HepG2 (cell line): ENCODE data around the gene NR2F1.

ENCODE experiments used
- AGO1 ChIP-seq: fragments of 200-400 bp; formaldehyde crosslinking; IDR thresholded peaks from 2 replicates; pipeline ENCODE4 v1.6.1; 2017; ENCODE audit warnings: mild to moderate bottlenecking, low read depth, low read length, moderate library complexity; ENCODE audit not compliant: poor library complexity, severe bottlenecking
- CTCF ChIP-seq: sonication (generic); formaldehyde crosslinking; IDR thresholded peaks from 2 replicates; pipeline ENCODE4 v1.5.0; 2020; ENCODE audit warnings: mild to moderate bottlenecking, missing genetic modification reagents, moderate library complexity
- KDM1A ChIP-seq: IDR thresholded peaks from 2 replicates; pipeline ENCODE4 v1.6.1; 2016; ENCODE audit warnings: missing compliant biosample characterization
- NCOR1 ChIP-seq: fragments of 200-600 bp; sonication (generic); IDR thresholded peaks from 2 replicates; pipeline ENCODE4 v1.7.0; 2017; ENCODE audit warnings: antibody characterized with exemption, low read length, borderline replicate concordance
- NFATC3 ChIP-seq: sonication (generic); formaldehyde crosslinking; IDR thresholded peaks from 2 replicates; pipeline ENCODE4 v1.5.1; 2020; ENCODE audit warnings: mild to moderate bottlenecking, missing genetic modification reagents
- POGZ ChIP-seq: sonication (generic); formaldehyde crosslinking; IDR thresholded peaks from 2 replicates; pipeline ENCODE4 v1.4.0; 2020; ENCODE audit warnings: mild to moderate bottlenecking, missing genetic modification reagents
- POLR2AphosphoS5 ChIP-seq: IDR thresholded peaks from 2 replicates; pipeline ENCODE4 v1.6.1; 2012; ENCODE audit warnings: low read depth, low read length
- REPIN1 ChIP-seq: sonication (generic); formaldehyde crosslinking; IDR thresholded peaks from 2 replicates; pipeline ENCODE4 v1.8.0; 2022; ENCODE audit warnings: missing genetic modification reagents, low read depth, mild to moderate bottlenecking, borderline replicate concordance
- TP53 ChIP-seq: sonication (generic); formaldehyde crosslinking; conservative IDR thresholded peaks from 2 replicates; pipeline ENCODE4 v1.4.0; 2020; ENCODE audit warnings: missing genetic modification reagents
- U2AF2 ChIP-seq: fragments of 200-400 bp; formaldehyde crosslinking; IDR thresholded peaks from 2 replicates; pipeline ENCODE4 v1.6.1; 2017; ENCODE audit warnings: low read depth, mild to moderate bottlenecking, low read length
- ZNF503 ChIP-seq: sonication (generic); formaldehyde crosslinking; IDR thresholded peaks from 2 replicates; pipeline ENCODE4 v1.4.0; 2020; ENCODE audit warnings: missing genetic modification reagents

GRCh38 chr5:93570294-93571113, 12.5 kb upstream of the NR2F1 start:
- TF ChIP-seq POGZ (CRISPR knock-in tag), result no peak
- no peak for TF ChIP-seq CTCF (CRISPR knock-in tag)
- TF ChIP-seq U2AF2, result no peak
- no peak for TF ChIP-seq REPIN1 (CRISPR knock-in tag)
- no peak for TF ChIP-seq POLR2AphosphoS5
- TF ChIP-seq KDM1A (CRISPR knock-in tag), result no peak
- no peak for TF ChIP-seq AGO1
- TF ChIP-seq NFATC3, result no peak
- TF ChIP-seq TP53, result no peak
- no peak for TF ChIP-seq NCOR1
- no peak for TF ChIP-seq ZNF503 (CRISPR knock-in tag)
